ENCODE measurements around the gene ITGB5. TPM values are rescaled to one million over a fixed set of nuclear protein-coding genes. Genes with fewer than 3 reads are reported as not detected.

ITGB5 gene
- total RNA-seq, 1 experiment from 2014 or later: 67.2 TPM

DNA sequence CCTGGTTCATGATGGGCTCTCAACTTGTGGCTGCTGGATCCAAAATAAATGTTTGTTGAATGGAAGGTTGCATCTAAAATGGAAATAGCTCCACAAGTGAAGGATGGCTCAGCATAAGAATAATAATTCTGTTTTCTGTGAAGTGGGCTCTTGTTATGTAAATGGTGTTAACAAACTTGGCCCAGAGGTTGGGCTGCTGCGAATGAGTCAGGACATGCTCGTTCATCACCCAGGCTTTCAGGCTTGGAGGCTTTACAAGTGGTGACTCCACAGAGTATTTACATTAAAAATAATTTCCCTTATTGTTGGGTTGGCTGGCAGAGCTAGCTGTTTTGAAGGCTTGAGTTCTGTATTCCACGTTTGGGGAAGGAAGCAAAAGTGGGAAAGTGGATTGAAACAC lies 60.5 kb downstream of the ITGB5 start:
- Histone ChIP-seq H3K9ac (ENCODE audit: low read length) (no peak overlapping the region), H3K4me2 (ENCODE audit: low read length) (peak overlapping the region; percentile 38; the same call in 1 of the 2 replicates), H3K4me1 (ENCODE audit: insufficient read depth, low read length) (peaks cover 33% of the 10 kb centered on the region), H3K27ac (ENCODE audit: low read length) (peak overlapping the region; percentile 55), H3F3A (ENCODE audit: low read length, unreplicated experiment) (no peaks in the 10 kb centered on the region), H3K27me3 (ENCODE audit: low read length) (no peaks in the 10 kb centered on the region), H3K4me3 (ENCODE audit: low read length) (no peak overlapping the region), H3K36me3 (ENCODE audit: low read depth, low read length) (no peaks in the 10 kb centered on the region), H3K9me3 (ENCODE audit: low read length) (no peaks in the 10 kb centered on the region), H3K9me2 (replicated peaks; ENCODE audit: low read length) (no peaks in the 10 kb centered on the region), H2AFZ (ENCODE audit: low read length) (no peak overlapping the region), H3K79me2 (ENCODE audit: low read length) (no peaks in the 10 kb centered on the region), H4K20me1 (ENCODE audit: low read length) (no peaks in the 10 kb centered on the region)
- TF ChIP-seq EZH2phosphoT487 (IDR thresholded peaks at IDR 0.05; ENCODE audit: borderline replicate concordance, low read length): no peak
- no peak for TF ChIP-seq EZH2 (IDR thresholded peaks at IDR 0.05; ENCODE audit: low read length, unreplicated experiment)
- TF ChIP-seq, protein P1, sequence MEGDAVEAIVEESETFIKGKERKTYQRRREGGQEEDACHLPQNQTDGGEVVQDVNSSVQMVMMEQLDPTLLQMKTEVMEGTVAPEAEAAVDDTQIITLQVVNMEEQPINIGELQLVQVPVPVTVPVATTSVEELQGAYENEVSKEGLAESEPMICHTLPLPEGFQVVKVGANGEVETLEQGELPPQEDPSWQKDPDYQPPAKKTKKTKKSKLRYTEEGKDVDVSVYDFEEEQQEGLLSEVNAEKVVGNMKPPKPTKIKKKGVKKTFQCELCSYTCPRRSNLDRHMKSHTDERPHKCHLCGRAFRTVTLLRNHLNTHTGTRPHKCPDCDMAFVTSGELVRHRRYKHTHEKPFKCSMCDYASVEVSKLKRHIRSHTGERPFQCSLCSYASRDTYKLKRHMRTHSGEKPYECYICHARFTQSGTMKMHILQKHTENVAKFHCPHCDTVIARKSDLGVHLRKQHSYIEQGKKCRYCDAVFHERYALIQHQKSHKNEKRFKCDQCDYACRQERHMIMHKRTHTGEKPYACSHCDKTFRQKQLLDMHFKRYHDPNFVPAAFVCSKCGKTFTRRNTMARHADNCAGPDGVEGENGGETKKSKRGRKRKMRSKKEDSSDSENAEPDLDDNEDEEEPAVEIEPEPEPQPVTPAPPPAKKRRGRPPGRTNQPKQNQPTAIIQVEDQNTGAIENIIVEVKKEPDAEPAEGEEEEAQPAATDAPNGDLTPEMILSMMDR (conservative IDR thresholded peaks at IDR 0.05; ENCODE audit: low read depth, low read length): no peak
- no TSS peak for BruUV-seq (replicated peaks)
- ChIA-PET POLR2A (ENCODE audit: unreplicated experiment) (interaction anchor here (0.6 kb wide), 1 partner anchor 445 kb away, joined by 4 read pairs; no protein-coding TSS in a partner anchor), CTCF (no interaction called here)
- DNase-seq: peak; percentile 68
- intact Hi-C loops (cut with micrococcal nuclease): no loop called here
- ATAC-seq: peak; percentile 94

DNA sequence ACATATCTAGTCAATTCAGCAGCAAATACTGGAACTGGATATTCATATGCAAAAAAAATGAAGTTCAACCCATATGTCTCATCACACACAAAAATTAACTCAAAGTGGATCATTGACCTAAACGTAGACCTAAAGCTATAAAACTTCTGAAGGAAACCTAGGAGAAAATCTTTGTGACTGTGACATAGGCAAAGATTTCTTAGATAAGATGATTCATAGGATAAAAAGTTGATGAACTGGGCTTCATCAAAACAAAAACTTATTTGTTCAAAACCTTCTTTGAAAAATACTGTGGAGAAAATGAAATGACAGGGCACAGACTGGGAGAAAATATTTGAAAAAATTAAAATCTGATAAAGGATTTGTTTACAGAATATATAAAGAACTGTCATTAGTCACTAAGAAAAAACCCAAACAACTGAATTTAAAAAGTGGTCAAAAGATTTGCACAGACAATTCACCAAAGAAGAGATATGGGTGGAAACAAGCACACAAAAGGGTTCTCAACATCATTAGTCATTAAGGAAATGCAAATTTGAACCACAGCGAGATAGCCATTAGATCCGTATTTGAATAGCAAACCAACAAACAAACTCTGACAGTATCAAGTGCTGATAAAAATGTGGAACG lies 62.8 kb downstream of the ITGB5 start:
- intact Hi-C loops (cut with micrococcal nuclease): no loop called here
- H3K9me2 ChIP-seq (replicated peaks; ENCODE audit: low read length): no peaks in the 10 kb centered on the region
- H3K27ac ChIP-seq (ENCODE audit: low read length): peak overlapping the region; percentile 67
- DNase-seq: peak; percentile 64
- H3K9me3 ChIP-seq (ENCODE audit: low read length): no peaks in the 10 kb centered on the region
- ChIA-PET POLR2A (ENCODE audit: unreplicated experiment) (no interaction called here), CTCF (no interaction called here)
- no peak overlapping the region for H2AFZ ChIP-seq (ENCODE audit: low read length)
- H3K9ac ChIP-seq (ENCODE audit: low read length): no peak overlapping the region
- peaks cover 33% of the 10 kb centered on the region for H3K4me1 ChIP-seq (ENCODE audit: insufficient read depth, low read length)
- TF ChIP-seq EZH2phosphoT487 (IDR thresholded peaks at IDR 0.05; ENCODE audit: borderline replicate concordance, low read length) (no peak), EZH2 (IDR thresholded peaks at IDR 0.05; ENCODE audit: low read length, unreplicated experiment) (no peak)
- TF ChIP-seq, protein P1 (conservative IDR thresholded peaks at IDR 0.05; ENCODE audit: low read depth, low read length): no peak
- no peaks in the 10 kb centered on the region for H4K20me1 ChIP-seq (ENCODE audit: low read length)
- H3K4me2 ChIP-seq (ENCODE audit: low read length): peak overlapping the region; percentile 23; the same call in 1 of the 2 replicates
- no peaks in the 10 kb centered on the region for H3K79me2 ChIP-seq (ENCODE audit: low read length)
- ATAC-seq: peak; percentile 49
- no peak overlapping the region for H3K4me3 ChIP-seq (ENCODE audit: low read length)
- BruUV-seq (replicated peaks): no TSS peak
- H3K27me3 ChIP-seq (ENCODE audit: low read length): no peaks in the 10 kb centered on the region
- H3K36me3 ChIP-seq (ENCODE audit: low read depth, low read length): no peaks in the 10 kb centered on the region
- H3F3A ChIP-seq (ENCODE audit: low read length, unreplicated experiment): no peaks in the 10 kb centered on the region

DNA sequence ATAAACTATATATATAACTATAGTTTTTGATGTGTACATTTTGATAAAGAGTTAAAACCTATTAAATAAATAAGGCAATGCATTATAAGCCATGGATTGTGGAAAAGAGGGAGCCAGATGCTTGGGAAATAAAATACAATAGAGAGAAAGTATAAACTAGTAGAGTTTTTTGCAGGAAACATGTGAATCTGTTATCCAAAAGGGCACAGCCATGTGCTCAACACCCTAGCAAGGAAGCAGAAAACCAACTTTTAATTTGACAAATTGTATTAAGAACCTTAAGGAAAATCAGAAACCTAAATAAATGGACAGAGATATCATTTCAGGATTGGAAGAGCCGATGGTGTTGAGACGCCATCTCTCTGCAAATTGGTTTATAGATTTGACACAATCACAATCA lies 63.5 kb downstream of the ITGB5 start:
- no peaks in the 10 kb centered on the region for H3F3A ChIP-seq (ENCODE audit: low read length, unreplicated experiment)
- H2AFZ ChIP-seq (ENCODE audit: low read length): no peak overlapping the region
- H3K27me3 ChIP-seq (ENCODE audit: low read length): no peaks in the 10 kb centered on the region
- no peak overlapping the region for H3K4me3 ChIP-seq (ENCODE audit: low read length)
- no peaks in the 10 kb centered on the region for H4K20me1 ChIP-seq (ENCODE audit: low read length)
- no peak overlapping the region for H3K9ac ChIP-seq (ENCODE audit: low read length)
- ChIA-PET POLR2A (ENCODE audit: unreplicated experiment) (no interaction called here), CTCF (no interaction called here)
- peaks cover 33% of the 10 kb centered on the region for H3K4me1 ChIP-seq (ENCODE audit: insufficient read depth, low read length)
- TF ChIP-seq EZH2phosphoT487 (IDR thresholded peaks at IDR 0.05; ENCODE audit: borderline replicate concordance, low read length) (no peak), EZH2 (IDR thresholded peaks at IDR 0.05; ENCODE audit: low read length, unreplicated experiment) (no peak)
- TF ChIP-seq, protein P1 (conservative IDR thresholded peaks at IDR 0.05; ENCODE audit: low read depth, low read length): no peak
- DNase-seq (no peak), ATAC-seq (no peak)
- H3K9me2 ChIP-seq (replicated peaks; ENCODE audit: low read length): no peaks in the 10 kb centered on the region
- intact Hi-C loops (cut with micrococcal nuclease): no loop called here
- no peak overlapping the region for H3K4me2 ChIP-seq (ENCODE audit: low read length)
- BruUV-seq (replicated peaks): no TSS peak
- H3K36me3 ChIP-seq (ENCODE audit: low read depth, low read length): no peaks in the 10 kb centered on the region
- H3K9me3 ChIP-seq (ENCODE audit: low read length): no peaks in the 10 kb centered on the region
- H3K27ac ChIP-seq (ENCODE audit: low read length): peak overlapping the region; percentile 48
- H3K79me2 ChIP-seq (ENCODE audit: low read length): no peaks in the 10 kb centered on the region
